ENCODE results near the gene ARL10. TPM values are rescaled to one million over a fixed set of nuclear protein-coding genes. Genes with fewer than 3 reads are reported as not detected.

The ARL10 gene
- total RNA-seq, 2 donors from 2014 or later, result 10.2 to 11.4 TPM

GRCh38 chr5:176371621-176372539 is 6.6 kb downstream of the ARL10 start:
- Histone ChIP-seq H3K27me3 (ENCODE audit: control insufficient read depth, insufficient read depth, low read length, poor library complexity, severe bottlenecking) (peaks cover under 1% of the 10 kb centered on the region), H3K9me3 (ENCODE audit: control insufficient read depth, low read length) (no peaks in the 10 kb centered on the region), H3K27ac (ENCODE audit: low read depth, low read length) (no peak overlapping the region), H3K36me3 (ENCODE audit: control insufficient read depth, insufficient read depth, low read length) (peaks cover 12% of the 10 kb centered on the region), H3K4me1 (ENCODE audit: control insufficient read depth, insufficient read depth, low read length) (no peaks in the 10 kb centered on the region), H3K9ac (ENCODE audit: extremely low read depth, low read length, poor library complexity, severe bottlenecking) (no peak overlapping the region), H3K4me3 (ENCODE audit: low read length) (no peak overlapping the region)
- Mint-ChIP-seq H3K27me3 (ENCODE audit: insufficient read depth) (peaks cover 13% of the 10 kb centered on the region), H3K9me3 (no peaks in the 10 kb centered on the region), H3K4me3 (no peak overlapping the region), H3K4me1 (no peaks in the 10 kb centered on the region), H3K36me3 (ENCODE audit: low read depth) (peaks cover 18% of the 10 kb centered on the region), H3K27ac (no peak overlapping the region)
- TF ChIP-seq CTCF (conservative IDR thresholded peaks at IDR 0.05), result no peak
- no peak for DNase-seq
- 93 to 95% methylated on average over 10 to 13 of the region's 13 CpGs for WGBS, 2 experiments (ENCODE audit: insufficient coverage in 1 of 2, insufficient read length in 1 of 2)

- H3K4me3 Mint-ChIP-seq, result no peak overlapping the region
- Histone ChIP-seq H3K4me1 (ENCODE audit: control insufficient read depth, insufficient read depth, low read length) (no peaks in the 10 kb centered on the region), H3K9ac (ENCODE audit: extremely low read depth, low read length, poor library complexity, severe bottlenecking) (no peak overlapping the region), H3K9me3 (ENCODE audit: control insufficient read depth, low read length) (no peaks in the 10 kb centered on the region), H3K4me3 (ENCODE audit: low read length) (no peak overlapping the region), H3K27ac (ENCODE audit: low read depth, low read length) (no peak overlapping the region), H3K36me3 (ENCODE audit: control insufficient read depth, insufficient read depth, low read length) (peaks cover 12% of the 10 kb centered on the region), H3K27me3 (ENCODE audit: control insufficient read depth, insufficient read depth, low read length, poor library complexity, severe bottlenecking) (no peaks in the 10 kb centered on the region)
- H3K27me3 Mint-ChIP-seq (ENCODE audit: insufficient read depth), result no peaks in the 10 kb centered on the region
- H3K27ac Mint-ChIP-seq, result no peak overlapping the region
- TF ChIP-seq CTCF (conservative IDR thresholded peaks at IDR 0.05), result no peak
- H3K9me3 Mint-ChIP-seq, result no peaks in the 10 kb centered on the region
- peaks cover 8% of the 10 kb centered on the region for H3K36me3 Mint-ChIP-seq (ENCODE audit: low read depth)
- WGBS, 2 experiments (ENCODE audit: insufficient coverage in 1 of 2, insufficient read length in 1 of 2), result 95 to 97% methylated on average over 7 of the region's 7 CpGs
- H3K4me1 Mint-ChIP-seq, result no peaks in the 10 kb centered on the region
- no peak for DNase-seq
These were observed 8.0 kb downstream of the ARL10 start for GRCh38 chr5:176373100-176373818.

- no peaks in the 10 kb centered on the region for H3K4me1 ChIP-seq (ENCODE audit: control insufficient read depth, insufficient read depth, low read length)
- Mint-ChIP-seq H3K4me3 (no peak overlapping the region), H3K9me3 (no peaks in the 10 kb centered on the region), H3K4me1 (no peaks in the 10 kb centered on the region), H3K27ac (no peak overlapping the region), H3K27me3 (ENCODE audit: insufficient read depth) (no peaks in the 10 kb centered on the region), H3K36me3 (ENCODE audit: low read depth) (peaks cover 41% of the 10 kb centered on the region)
- TF ChIP-seq CTCF (conservative IDR thresholded peaks at IDR 0.05), result no peak
- no peak overlapping the region for H3K9ac ChIP-seq (ENCODE audit: extremely low read depth, low read length, poor library complexity, severe bottlenecking)
- no peaks in the 10 kb centered on the region for H3K27me3 ChIP-seq (ENCODE audit: control insufficient read depth, insufficient read depth, low read length, poor library complexity, severe bottlenecking)
- H3K9me3 ChIP-seq (ENCODE audit: control insufficient read depth, low read length), result no peaks in the 10 kb centered on the region
- peaks cover 35% of the 10 kb centered on the region for H3K36me3 ChIP-seq (ENCODE audit: control insufficient read depth, insufficient read depth, low read length)
- H3K27ac ChIP-seq (ENCODE audit: low read depth, low read length), result no peak overlapping the region
- 88 to 95% methylated on average over 3 of the region's 3 CpGs for WGBS, 2 experiments (ENCODE audit: insufficient coverage in 1 of 2, insufficient read length in 1 of 2)
- no peak overlapping the region for H3K4me3 ChIP-seq (ENCODE audit: low read length)
- DNase-seq, result no peak
These were observed 14.6 kb downstream of the ARL10 start for GRCh38 chr5:176379881-176380280.
